GM21390 (cell line): Measurements from ENCODE around the gene HAPSTR1.

Experiments
- ATAC-seq: cut with Tn5 transposase; IDR thresholded peaks from one replicate; pipeline ENCODE4 v1.9.1; 2021; ENCODE audit not compliant: unreplicated experiment

HAPSTR1 gene

DNA sequence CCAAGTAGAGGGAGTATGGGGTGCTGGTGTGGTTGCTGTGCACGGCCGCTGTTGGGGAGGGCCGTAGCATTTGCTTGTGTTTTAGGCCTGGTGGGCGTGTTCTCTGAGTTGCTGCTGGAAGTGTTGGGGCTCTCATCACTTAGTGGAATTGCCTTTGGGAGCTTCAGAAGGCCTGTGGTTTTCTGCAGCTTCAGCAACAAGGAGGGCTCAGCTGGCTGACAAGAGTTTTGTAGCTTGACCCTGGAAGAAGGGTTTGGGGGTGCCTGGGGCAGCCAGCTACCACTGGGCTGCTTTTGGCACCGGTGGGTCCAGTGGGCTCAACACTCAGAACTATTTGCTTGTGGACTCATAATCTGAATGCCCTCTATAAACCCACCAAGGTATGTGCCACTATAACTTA, 30.9 kb downstream of the HAPSTR1 start:
- no peak for ATAC-seq

DNA sequence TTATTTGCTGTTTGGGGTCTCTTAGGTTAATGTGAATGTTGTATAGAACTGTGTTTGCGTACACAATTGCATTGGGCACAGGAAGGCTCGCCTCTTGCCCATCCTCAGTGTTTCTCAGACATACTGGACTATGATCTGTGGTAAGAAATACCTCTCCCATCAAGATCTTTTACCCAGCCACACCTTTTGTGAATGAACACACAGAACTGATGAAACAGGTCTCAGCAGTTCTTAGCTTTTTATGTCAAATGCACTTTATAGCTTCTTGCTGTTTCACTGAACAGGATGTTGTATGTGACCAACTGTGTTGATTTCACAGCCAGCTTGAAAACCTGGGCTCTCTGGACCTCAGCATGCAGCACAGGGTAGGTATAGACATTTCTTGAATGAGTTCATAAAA, 31.5 kb downstream of the HAPSTR1 start:
- ATAC-seq: no peak

DNA sequence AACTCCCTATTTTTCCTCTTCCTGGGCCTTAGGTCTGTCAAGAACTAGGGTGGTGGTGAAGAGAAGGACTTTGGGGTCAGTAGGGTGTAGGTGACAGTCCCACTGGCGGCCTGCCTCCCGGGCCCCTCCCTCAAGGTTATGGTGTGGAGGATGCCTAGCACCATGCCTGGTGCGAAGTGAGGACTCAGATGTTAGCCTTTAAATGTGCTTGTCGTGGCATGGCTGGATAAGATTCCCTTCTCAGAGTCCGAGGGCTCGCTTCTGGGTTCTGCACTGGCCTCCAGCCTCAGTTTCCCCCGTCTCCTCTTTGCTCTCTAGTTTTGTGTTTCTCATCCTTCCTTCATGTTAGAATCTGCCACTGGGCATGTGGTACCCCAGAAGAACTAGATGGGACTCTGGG, 32.0 kb downstream of the HAPSTR1 start:
- no peak for ATAC-seq

DNA sequence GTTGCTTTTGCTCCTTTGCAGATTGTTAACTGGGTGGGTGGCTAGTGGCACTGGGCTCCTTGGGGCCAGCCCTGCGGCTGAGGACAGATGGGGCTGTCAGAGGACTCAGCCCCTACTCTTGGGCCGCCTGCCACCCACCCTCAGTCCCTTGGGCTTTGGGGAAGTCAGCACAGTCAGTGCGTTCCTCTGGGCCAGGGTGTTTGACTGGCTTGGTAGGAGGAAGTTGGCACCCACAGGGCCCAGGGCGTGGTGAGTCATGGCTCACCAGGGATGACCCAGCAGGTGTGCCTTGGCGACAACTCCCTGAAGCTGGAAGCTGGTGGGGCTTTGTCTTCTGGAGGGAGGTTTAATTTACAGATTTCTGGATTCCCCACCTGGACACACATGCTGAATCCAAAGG, 32.4 kb downstream of the HAPSTR1 start:
- no peak for ATAC-seq

DNA sequence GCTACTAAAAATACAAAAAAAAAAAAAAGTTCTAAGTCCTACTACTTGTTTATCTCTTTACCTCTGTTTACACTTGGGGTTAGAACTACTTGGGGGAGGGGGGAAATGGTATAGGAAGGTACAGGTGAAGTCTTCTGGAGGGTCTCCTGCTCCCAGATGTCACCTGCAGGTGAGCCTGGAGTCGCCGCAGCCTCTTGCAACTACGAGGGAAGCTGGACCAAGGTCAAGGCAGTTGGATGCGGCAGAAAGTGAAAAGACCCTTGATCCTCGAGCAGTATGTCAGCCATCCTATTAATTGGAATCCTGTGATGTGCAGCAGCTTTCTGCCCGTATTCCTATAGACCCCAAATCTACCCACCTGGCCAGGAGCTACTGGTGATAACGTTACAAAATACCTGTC, 33.0 kb downstream of the HAPSTR1 start:
- ATAC-seq: no peak

DNA sequence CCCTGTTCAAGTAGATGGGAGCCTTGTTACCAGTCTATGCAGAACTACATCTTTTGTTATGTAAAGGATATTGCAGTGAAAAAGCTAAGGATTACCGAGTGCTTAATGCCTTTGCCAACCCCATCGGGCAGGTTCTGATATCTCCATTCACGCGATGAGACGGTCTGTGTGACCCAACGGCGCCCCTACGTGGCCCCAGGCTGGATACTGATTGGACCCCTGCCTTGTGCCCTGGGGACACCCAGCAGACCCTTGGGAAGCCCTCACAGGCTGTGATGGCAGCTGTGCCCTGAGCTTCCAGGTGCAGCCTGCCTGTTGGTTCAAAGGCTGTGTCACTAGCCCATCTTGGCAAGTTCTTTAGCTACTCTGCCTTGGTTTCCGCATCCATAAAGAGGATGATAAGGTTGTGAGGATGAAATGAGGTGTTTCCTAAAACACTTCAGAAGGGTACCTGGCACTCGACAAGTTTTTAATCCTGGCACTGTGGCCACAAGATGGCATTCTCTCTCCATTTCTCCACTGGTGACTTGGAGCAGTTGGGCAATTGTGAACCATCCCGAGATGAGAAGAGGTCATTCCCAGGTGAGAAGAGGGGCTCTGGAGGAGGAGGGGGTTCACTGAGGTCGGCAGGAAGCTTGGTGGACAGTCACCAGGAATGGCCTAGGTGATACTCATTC, 33.6 kb downstream of the HAPSTR1 start:
- no peak for ATAC-seq

DNA sequence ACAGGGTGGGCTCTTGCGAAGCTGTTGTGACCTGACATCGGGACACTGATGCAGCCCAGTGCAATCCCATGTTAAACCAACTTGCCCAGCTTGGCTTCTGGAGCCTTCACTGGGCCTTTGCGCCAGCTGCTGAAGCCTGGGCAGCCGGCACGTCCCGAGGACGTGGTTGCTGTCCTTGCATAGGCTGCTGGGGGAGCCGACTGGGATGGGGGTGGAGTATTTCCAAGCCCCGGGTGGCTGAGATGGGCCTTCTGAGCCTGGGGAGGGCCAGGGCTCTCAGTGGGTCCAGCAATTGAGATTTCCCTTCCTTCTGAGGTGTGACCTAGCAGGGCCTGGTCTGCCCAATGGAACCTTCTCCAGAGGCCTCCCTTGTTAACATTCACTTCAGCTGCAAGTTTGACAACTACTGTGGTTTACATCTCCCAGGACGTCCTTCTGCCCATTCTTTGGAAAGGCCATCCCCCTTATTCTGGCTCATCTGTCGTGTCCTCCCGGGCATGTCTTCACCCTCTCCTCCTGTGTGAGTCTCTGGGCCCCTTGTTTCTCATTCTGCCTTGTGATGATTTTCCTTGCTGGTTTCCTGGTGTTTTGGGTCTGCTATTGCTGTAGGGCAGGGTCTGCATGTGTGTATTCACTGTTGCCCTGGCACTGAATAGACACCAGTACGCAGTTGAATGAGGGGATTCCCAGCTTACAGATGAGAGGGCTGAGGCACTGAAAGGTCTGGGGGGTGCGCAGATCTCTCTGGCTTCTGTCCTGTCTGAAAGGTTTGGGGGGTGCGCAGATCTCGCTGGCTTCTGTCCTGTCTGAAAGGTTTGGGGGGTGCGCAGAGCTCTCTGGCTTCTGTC, 34.4 kb downstream of the HAPSTR1 start:
- ATAC-seq: no peak

DNA sequence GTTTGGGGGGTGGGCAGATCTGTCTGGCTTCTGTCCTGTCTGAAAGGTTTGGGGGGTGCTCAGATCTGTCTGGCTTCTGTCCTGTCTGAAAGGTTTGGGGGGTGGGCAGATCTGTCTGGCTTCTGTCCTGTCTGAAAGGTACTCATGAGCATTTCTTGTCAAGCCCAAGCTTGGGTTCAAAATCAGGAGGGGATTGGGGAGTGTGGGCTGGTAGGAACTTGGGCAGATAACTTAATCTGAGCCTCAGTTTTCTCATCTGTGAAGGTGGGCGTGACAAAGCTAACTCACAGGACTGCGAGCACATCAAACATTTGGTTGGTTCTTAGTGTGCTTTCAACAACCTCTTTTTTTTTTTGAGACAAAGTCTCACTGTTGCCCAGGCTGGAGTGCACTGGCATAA, 35.2 kb downstream of the HAPSTR1 start:
- ATAC-seq: no peak

DNA sequence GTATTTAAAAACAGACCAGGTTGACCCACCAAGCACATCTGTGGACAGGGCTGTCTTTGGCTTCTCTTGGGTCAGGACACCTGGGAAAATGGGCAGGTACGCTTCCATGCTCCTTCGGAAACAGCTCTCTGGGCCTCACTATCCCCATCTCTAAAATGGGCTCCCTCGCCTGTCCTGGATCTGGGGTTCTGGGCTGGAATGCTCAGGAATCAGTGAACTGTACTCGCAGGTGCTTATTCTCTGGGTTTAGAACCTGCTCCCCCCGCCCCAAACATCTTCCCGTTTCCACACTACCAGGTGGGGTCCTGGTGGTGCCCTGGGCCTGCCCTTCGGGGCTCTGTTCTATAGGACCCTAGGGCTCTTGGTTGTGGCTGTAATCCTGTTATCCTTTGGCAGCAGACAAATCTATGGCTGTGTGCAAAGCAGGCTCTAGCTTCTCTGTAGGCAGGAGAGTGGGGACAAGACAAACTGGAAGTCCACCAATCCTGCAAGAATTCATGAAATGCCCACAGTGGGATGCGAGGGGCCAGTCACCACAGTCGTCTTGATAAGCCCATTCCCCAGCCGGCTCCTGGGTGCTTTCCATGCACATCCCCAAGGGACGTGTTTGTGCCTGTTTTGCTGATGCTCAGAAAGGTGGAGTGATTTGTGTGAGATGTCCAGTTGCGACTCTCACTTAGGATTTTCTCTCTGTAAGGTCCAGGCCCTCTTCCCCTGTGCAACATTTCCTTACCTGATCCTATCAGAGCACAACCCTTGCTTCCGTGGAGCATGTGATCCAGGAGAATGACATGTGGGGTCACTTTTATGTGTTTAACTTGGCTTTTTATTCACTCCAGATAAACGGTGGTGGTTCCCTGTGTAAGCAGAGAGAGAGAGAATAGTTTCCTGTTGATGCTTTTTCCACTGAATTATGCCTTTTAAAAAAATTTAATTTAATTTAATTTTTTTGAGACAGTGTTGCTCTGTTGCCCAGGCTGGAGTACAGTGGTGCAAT, 37.2 kb downstream of the HAPSTR1 start:
- ATAC-seq: no peak

DNA sequence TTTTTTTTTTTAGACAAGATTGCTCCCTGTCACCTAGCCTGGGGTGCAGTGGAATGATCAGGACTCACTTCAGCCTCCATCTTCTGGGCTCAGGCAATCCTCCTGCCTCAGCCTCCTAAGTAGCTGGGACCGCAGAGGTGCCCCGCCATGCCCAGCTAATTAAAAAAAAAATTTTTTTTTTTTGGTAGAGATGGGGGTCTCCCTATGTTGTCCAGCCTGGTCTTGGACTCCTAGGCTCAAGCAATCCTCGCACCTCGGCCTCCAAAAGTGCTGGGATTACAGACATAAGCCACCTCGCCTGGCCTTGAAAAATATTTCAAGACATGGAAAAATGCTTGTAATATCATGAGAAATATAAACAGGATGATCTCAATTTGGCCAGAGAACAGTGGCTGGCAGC, 42.9 kb downstream of the HAPSTR1 start:
- ATAC-seq: no peak

DNA sequence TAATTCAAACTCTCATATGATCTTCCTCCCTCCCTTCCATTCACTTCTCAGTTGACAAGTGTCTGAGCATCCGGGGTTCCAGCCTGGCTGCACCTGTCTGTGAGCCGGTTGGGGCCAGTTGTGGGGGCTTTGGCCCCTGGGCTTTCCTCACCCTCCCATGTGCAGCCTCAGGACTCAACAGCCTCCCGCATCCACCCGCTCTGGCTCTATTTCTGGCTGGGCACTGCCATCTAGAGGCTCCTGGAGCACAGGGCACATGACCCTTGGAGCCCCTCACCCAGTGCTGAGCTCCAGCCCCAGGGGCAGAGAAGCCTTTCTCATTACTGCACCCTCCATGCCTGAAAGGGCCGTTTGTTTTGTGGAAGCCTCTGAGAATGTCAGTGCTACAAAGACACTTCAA, 43.3 kb downstream of the HAPSTR1 start:
- peak; percentile 57 for ATAC-seq

DNA sequence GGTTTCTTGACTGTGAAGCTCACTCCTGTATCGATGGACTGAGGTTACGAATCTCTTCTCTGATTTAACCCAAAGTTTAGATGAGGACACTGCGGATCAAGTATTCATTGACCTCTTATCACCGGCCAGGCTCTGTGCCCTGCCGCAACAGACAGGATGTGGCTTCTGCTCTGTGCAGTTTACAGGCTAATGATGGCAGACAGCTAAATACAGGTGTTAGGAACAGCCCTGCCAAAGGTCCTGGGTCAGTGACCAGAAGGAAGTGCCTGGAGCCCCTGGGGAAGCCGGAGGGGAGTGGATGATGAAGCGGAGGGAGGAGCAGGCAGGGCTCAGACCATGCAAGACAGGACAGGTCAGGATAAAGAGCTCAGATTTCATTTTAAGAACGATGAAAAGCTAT, 44.4 kb downstream of the HAPSTR1 start:
- peak; percentile 56 for ATAC-seq

DNA sequence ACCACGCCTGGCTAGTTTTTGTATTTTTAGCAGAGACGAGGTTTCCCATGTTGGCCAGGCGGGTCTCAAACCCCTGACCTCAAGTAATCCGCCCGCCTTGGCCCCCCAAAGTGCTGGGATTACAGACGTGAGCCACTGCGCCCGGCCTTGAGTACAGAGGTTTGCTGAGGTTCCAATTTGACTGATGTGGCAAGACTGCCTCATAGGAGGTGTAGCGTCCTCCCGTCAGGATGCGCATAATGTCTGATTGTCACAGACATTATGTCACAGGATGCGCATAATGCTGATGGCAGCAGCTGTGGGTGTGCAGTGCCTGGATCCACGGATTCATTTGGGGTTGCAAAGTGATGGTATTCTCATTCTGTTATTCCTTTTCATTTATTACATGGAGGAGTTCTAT, 45.2 kb downstream of the HAPSTR1 start:
- ATAC-seq: no peak

DNA sequence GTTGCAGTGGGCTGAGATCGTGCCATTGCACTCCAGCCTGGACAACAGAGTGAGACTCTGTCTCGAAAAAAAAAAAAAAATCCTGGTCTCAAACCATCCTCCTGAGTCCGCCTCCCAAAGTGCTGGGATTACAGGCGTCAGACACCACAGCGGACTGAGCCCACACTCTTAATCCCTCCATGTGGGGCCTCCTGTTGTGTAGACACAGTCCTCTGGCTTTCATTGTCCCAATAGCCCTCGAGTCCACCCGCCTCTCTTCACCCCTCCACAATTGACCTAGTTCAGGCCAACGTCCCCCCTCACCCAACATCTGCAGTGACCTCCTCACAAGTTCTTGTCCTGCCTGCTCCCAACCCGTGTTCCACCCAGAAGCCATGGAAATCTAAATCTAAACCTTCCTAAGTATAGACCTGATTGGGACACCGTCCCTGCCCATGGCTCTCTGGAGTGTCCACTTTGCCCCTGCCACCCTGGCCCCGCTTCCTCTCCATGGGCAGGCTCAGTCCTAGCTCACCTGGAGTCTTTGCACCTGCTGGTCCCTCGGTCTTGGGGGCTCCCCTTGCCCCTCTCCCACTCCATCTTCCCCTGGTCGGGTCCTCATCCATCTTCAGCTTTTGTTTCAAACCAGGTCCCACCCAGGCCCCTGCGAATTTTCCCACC, 46.7 kb downstream of the HAPSTR1 start:
- ATAC-seq: no peak

DNA sequence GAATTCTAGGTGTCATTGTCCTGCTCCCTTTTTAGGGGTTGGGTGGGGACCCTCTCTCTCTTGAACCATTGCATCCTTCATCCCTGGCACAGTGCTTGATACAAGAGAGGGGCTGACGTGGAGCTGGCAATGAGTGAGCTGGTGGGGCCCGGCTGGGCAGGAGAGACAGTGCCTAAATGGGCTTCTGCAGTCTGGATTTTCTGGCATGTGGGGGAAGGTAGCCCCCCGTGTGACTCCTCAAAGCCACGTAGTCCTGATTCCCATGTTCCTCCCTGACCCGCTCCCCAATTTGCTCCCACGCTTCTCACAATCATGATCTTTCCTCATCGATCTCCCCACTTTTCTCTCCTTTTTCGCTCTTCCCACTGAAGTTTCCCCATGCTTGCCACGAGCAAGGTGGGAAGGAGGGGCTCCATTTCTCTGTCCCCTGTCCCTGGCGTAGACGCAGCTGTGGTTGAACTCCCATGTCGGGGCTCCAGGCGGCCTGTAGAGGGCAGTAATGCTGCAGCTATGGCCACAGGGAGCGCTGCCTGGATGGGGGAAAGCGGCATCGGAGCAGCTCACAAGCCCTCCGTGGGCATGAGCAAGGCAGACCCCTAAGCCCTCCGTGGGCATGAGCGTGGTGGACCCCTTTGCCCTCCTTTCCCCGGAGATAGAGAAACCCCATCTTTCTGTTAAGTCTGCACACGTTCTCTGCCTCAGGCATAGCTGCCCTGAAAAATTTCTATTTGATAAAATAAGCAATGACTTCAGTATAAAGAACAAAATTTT, 47.5 kb downstream of the HAPSTR1 start:
- no peak for ATAC-seq

DNA sequence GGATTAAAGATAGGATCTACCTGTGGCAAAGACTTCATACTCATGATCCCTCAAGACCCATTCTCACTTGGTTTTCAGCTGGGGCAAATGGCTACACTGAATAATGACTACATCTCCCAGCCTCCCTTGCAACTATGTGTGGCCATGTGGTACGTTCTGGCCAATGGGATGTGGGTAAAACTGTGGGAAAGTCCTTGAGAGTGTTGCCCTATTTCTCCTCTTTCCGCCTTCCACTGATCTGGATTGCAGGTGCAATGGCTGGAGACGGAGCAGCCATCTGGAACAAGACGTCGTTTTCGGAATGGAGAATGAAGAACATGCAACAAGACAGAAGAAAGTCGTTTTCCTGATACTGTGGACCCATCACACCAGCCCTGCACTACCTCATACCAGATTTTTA, 48.5 kb downstream of the HAPSTR1 start:
- ATAC-seq: no peak
